NCI-H748 (cell line): ENCODE data around the gene HGFAC.
"Not testable (repeated sequence)": the region's sequence is repeated elsewhere in the genome, so short reads cannot be mapped to it uniquely, and the experiment has no call there.

Source experiments
- DNase-seq: peaks from one replicate; lab custom pipeline; 2025; ENCODE audit not compliant: unreplicated experiment; lab: John Stamatoyannopoulos, UW

Gene HGFAC

GRCh38 chr4:3440979-3441500 lies 728 bp upstream of the HGFAC start:
- DNase-seq: no peak

DNA sequence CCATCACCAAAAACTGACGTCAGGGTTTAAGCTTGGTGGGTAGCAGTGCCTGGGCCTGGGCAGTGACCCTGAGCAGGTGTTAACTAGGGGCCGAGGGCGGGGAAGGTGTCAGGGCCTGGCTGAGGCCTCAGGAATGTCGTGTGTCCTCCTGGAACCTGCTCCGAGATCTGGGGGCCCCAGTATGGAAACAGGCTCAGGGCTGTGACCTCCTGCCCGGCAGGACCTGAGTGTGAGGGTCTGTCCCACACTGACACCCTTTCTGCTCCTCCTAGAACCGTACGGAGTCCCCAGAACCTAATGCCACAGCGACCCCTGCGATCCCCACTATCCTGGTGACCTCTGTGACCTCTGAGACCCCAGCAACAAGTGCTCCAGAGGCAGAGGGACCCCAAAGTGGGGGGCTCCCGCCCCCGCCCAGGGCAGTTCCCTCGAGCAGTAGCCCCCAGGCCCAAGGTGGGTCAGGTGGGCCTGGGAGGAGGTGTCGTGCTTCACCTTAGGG lies 741 bp downstream of the HGFAC start:
- no peak for DNase-seq

- DNase-seq: peak; percentile 13
Measured at GRCh38 chr4:3442959-3443749, 1.4 kb downstream of the HGFAC start.

DNA sequence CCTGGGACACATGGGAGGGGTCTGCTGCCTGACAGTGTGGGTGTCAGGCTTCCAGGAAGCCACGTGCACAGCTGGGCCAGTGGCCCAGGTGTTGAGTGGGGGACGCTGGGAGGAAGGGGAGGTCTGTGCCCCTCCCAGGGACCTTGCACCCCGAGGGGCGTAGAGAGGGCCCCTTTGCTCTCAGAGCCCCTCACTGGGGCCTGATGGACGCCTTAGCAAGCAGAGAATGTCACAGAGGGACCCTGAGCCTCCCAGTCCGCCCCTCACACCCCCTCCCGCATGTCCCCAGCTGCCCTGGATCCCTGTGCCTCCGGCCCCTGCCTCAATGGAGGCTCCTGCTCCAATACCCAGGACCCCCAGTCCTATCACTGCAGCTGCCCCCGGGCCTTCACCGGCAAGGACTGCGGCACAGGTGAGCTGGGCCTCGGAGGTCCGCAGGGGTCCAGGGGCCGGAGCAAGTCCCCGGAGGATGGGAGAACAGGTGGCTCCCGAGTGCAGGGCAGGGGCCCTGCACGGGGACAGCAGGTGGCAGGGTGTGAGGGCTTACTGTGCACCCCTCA lies 2.1 kb downstream of the HGFAC start:
- no peak for DNase-seq

- no peak for DNase-seq
Measured at GRCh38 chr4:3444351-3445110, 2.8 kb downstream of the HGFAC start.

- DNase-seq: no peak
Measured at GRCh38 chr4:3445111-3445820, 3.5 kb downstream of the HGFAC start.

GRCh38 chr4:3445829-3446545 lies 4.2 kb downstream of the HGFAC start:
- DNase-seq: no peak

DNA sequence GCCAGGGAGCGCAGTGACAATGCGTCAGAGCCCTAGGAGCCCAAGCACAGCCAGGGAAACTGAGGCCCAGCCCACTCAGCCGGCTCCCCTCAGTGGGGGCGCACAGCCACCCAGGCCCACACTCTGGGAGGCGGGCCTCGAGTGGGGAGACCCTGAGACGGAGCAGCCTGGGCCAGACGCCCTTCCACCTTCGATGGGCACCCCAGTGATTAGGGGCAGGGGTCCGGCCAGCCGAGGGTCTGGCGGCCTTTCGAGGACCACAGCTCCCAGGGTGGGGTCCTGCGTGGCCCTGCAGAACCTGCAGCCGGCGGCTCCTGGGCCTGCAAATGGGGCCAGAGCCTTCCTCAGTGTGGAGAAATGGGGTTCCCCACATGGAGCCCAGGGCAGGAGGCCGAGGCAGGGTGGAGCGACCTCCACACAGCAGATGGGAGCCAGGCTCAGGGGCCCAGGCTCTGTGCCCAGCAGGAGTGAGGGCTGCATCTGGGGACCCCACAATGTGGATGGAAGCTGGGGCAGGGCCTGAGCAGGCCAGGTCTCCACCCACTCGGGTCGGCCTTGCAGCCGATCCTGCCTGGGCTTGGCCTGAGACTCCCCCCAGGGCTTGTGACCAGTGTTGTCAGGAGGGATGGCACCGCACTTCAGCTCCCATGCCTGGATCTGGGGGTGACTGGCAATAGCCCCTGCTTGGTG lies 5.0 kb downstream of the HGFAC start:
- no peak for DNase-seq

DNA sequence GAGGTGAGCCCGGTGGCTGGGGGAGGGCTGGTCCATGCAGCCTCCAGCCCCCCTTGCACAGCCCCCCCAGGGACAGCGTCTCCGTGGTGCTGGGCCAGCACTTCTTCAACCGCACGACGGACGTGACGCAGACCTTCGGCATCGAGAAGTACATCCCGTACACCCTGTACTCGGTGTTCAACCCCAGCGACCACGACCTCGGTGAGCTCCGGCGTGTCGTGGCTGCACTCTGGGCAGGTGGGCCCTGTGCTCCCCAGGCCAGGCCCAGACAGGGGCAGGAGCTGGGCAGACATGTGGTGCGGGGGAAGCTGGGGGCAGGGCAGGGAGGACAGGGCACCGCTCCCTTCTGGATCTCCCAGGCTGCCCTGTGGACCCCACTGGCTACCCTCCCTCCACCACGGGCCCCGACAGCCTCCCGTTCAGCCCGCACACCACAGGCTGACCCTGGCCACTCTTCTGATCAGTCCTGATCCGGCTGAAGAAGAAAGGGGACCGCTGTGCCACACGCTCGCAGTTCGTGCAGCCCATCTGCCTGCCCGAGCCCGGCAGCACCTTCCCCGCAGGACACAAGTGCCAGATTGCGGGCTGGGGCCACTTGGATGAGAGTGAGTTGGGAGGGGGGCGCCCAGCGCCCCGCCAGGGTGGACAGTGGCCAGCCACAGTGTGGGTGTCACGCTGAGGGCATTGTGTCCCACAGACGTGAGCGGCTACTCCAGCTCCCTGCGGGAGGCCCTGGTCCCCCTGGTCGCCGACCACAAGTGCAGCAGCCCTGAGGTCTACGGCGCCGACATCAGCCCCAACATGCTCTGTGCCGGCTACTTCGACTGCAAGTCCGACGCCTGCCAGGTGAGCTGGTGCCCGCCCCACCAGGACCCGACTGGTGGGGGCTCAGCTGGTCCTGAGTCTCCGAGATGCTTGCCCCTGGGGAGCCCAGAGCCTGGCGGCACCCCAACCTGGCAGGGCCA lies 5.9 kb downstream of the HGFAC start:
- no peak for DNase-seq

- DNase-seq: no peak
Measured at GRCh38 chr4:3449047-3449573, 7.3 kb downstream of the HGFAC start.

DNA sequence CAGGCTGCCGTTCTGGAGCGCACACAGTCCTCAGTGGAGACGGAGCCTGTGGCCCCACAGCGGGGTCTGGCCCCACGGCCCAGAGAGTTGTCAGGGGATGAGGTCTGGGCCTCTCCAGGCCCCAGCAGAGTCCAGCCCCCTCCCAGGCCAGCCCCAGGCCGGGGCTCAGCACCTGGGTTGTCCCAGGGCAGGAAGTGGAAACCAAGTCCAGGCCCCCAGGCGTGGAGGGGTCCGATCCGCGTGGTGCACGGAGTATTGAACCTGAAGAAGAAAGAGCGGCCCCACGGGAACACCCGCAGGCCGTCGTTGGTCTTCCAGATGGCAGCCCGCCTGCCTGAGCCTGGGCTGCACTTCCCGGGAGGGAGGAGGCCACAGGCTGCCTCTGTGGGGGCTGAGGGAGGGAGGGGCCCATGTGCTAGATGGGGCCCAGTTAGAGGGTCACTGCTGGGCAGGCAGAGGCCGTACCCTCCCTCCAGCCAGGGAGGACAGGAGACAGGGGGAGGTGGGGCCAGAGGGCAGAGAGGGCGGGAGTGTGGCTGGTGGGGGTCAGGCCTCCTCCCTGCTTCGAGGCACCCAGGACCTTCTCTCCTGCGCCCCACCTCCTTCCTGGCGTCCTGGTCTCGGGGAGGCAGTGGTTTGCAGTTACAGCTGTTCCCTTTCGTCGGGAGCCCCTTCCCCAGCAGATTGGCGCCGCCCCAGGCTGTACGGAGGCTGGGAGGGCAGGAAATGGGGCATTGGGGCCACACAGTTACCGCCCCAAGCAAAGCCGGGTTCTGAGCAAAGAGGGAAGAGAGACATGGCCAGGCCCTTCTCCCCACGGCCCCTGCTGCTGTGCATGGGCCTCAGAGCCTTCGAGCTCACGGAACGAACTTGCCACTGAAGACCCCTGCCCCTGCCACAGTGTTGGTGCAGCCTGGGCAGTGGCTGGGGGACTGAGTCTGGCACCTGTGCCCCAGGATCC lies 8.1 kb downstream of the HGFAC start:
- no peak for DNase-seq

- no peak for DNase-seq
Measured at GRCh38 chr4:3450643-3451042, 8.9 kb downstream of the HGFAC start.

- DNase-seq: no peak
Measured at GRCh38 chr4:3451956-3452355, 10.2 kb downstream of the HGFAC start.

DNA sequence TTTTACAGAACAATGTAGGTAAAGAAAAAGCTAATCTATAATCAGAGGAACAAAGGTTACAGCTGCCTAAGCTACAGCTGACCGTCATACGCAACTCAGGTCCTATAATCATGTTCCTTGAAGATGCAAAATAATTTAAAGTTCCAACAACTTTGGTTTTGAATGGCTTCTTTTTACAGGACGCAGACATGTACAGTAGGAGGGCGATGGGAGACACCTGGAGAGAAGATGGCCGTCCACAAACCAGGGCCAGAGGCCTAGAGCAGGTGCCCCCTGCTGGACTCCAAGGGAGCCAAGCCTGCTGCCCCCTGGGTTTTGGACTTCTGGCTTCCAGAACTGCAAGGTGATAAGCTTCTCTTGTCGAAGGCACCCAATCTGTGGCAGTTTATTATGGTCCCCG lies 10.6 kb downstream of the HGFAC start:
- DNase-seq: no peak

- not testable (repeated sequence) for DNase-seq
Measured at GRCh38 chr4:3455596-3455995, 13.8 kb downstream of the HGFAC start.

- DNase-seq: no peak
Measured at GRCh38 chr4:3458371-3458770, 16.6 kb downstream of the HGFAC start.

DNA sequence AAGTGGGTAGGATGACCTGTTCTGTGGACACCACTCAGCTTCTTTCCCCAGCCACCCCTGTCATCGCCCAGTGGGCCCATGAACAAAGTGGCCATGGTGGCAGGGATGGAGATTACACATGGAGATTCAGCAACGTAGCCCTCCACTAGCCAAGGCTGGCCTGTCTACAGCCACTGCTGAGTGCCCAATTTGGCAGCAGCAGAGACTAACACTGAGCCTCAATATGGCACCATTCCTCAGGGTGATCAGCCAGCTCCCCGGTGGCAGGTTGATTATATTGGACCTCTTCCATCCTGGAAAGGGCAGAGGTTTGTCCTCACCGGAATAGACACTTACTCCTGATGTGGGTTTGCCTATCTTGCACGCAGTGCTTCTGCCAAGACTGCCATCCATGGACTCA lies 17.4 kb downstream of the HGFAC start:
- not testable (repeated sequence) for DNase-seq
